Measurements from ENCODE around the gene CBARP.

GRCh38 chr19:1220976-1221903 lies 16.6 kb downstream of the CBARP start:
- TF ChIP-seq TEAD1 (CRISPR knock-in tag; IDR thresholded peaks at IDR 0.05), result no peak
- TF ChIP-seq ATF2 (CRISPR knock-in tag; IDR thresholded peaks at IDR 0.05; ENCODE audit: borderline replicate concordance, low read depth), result no peak
- TF ChIP-seq GTF2I (CRISPR knock-in tag; conservative IDR thresholded peaks at IDR 0.05), result no peak
- TF ChIP-seq MAX (CRISPR knock-in tag; IDR thresholded peaks at IDR 0.05), result no peak
- no peak for TF ChIP-seq ATF3 (CRISPR knock-in tag; conservative IDR thresholded peaks at IDR 0.05)
- peak; percentile 55 for TF ChIP-seq CTCF (IDR thresholded peaks at IDR 0.05)
- no peak for TF ChIP-seq NR3C1 (CRISPR knock-in tag; conservative IDR thresholded peaks at IDR 0.05; ENCODE audit: low read depth)
- no peak for TF ChIP-seq E2F5 (CRISPR knock-in tag; IDR thresholded peaks at IDR 0.05)
- TF ChIP-seq SMAD3 (CRISPR knock-in tag; IDR thresholded peaks at IDR 0.05; ENCODE audit: borderline replicate concordance), result no peak
- no peak for TF ChIP-seq EMX1 (CRISPR knock-in tag; IDR thresholded peaks at IDR 0.05)
- TF ChIP-seq IRF2 (CRISPR knock-in tag; IDR thresholded peaks at IDR 0.05; ENCODE audit: borderline replicate concordance, low read depth), result no peak
- no peak for TF ChIP-seq NR2C2 (CRISPR knock-in tag; IDR thresholded peaks at IDR 0.05)
- TF ChIP-seq JUN (CRISPR knock-in tag; IDR thresholded peaks at IDR 0.05), result no peak
- TF ChIP-seq KAT7 (CRISPR knock-in tag; IDR thresholded peaks at IDR 0.05; ENCODE audit: borderline replicate concordance), result no peak
